NCI-H2081 (cell line): Measurements from ENCODE around the gene PIK3CB.
"Not testable (repeated sequence)": the region's sequence is repeated elsewhere in the genome, so short reads cannot be mapped to it uniquely, and the experiment has no call there.

ENCODE experiments used
- DNase-seq, 2 experiments: peaks; one replicate each; lab custom pipeline; 2025; lab: John Stamatoyannopoulos, UW

PIK3CB gene

DNA sequence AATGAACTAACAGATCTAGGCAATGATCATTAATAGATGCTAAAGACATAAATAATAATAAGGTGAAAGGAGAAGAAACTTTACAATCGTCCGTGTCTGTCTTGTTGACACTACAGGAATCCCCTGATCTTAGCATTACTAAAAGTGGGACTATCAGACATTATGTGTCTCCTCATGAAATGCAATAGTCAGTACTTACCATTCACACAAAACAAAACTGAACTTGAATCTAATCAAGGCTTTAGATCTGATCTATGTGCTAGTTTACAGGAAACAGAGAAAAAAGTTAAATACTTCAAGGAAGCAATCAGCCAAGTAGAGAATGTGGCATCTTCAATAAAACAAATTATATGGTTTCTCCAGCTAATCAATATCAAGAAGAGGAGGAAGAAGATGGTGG, 73.7 kb downstream of the PIK3CB start:
- DNase-seq = no peak

DNA sequence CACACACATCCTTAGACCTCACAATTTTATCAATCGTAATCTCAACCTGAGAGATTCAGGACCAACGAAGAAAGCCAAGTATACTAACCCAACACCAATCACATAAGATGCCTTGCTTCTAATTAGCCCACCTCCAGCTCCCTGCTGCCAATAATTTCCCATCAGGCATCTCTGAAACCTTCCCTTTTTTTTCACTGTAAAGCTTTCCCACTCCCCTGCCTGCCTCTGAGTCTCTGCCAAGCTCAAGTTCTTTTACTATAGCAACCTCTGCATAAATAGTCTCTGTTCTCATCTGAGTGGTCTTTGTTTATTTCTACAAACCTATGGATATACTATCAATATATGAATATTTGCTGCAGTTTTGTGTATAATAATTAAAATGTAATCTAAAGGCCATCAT, 86.5 kb downstream of the PIK3CB start:
- DNase-seq = peak in 1 of 2 experiments; percentile 23

DNA sequence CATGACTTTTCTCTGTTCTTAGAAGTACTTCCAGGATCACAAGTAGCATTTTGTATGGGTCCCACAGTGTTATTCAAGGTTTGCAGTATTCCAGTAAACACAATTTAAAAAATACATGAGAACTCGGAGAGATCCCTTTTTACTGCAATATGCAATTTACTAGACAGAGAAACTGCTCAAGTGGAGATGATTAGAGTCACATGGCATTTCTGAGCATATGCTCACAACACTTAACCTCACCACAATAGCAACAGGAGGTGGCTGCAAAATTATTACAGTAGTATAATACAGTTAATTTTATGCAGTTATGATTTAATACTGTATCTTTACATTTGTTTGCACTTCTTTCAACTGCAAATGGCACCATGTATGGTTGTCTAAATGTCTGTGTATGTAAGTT, 87.5 kb downstream of the PIK3CB start:
- peak in 1 of 2 experiments; percentile 40 for DNase-seq

DNA sequence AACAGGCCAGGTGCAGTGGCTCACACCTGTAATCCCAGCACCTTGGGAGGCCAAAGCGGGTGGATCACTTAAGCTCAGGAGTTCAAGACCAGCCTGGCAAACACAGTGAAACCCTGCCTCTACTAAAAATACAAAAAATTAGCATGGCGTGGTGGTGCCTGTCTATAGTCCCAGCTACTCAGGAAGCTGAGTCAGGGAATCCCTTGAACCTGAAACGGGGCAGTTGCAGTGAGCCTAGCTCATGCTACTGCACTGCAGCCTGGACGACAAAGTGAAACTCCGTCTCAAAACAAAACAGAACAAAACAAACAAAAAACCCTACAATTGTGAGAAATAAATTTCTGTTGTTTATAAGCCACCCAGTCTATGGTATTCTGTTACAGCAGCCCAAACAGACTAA, 94.7 kb downstream of the PIK3CB start:
- DNase-seq = no peak

DNA sequence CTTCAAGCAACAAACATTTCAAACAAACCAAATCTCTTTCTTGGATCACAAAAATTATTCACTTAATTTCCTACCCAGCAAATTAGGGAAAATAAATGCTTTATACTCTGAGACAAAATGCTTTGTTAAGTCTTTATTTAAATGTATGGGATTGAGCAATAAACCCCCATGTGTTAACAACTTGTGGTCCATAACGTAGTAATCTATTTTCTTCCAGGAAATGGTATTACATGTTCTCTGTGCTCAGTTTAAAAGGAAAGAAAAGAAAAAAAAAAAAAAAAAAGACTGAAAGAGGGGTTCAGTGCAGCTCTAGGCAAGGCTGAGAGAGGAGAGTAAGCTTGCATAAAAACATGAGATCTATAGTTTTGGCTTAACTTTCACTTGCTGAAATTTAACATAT, 102.3 kb downstream of the PIK3CB start:
- DNase-seq = no peak

DNA sequence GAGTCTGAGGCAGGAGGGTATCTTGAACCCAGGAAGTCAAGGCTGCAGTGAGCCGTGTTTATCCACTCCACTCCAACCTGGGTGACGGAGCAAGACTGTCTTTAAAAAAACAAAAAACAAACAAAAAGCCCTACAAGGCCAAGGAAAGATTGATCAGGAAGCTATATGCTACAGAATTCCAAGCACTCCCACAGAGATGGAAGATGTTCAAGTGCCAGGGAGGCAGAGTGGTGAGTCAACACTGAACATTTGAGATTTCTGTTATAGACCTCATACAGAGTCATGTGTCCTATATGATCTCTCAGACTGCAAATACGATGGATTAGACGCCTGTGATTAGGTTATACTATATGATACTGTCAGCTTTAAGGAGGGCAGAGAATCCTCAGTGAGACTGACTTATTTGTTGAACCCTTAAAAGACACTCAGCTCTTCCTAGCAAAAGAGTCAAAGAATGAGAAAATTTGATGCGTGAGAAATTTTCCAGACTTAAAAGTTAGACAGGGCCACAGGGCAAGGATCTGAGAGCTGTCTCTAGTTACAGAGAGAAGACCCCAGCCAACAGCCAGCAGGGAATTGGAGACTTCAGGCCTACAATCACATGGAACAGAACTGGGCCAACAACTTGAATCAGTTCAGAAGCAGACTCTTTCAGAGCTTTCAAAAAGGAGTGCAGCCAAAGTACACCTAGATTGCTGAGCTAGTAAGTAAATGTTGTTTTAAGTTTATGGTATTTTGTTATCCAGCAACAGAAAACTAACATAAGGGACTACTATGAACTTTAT, 107.6 kb downstream of the PIK3CB start:
- DNase-seq = no peak

DNA sequence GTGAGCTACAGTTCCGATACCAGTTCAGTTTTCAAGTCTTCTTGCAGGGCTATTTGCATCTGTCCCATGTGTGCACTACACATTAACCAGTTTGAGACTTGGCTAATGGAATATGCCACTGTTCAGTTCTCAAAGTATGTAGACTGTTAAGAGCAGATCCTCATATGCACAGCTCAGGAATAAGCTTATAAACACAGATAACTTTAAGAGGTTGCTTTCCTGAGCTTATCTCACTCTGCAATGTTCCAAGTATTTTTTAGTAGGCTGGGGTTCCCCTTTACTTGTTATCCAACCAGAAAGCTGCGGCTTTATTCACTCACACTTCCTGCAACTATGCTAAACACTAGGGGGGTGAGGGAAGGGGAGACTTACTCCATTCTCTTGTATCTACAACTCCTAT, 108.7 kb downstream of the PIK3CB start:
- not testable (repeated sequence) for DNase-seq

DNA sequence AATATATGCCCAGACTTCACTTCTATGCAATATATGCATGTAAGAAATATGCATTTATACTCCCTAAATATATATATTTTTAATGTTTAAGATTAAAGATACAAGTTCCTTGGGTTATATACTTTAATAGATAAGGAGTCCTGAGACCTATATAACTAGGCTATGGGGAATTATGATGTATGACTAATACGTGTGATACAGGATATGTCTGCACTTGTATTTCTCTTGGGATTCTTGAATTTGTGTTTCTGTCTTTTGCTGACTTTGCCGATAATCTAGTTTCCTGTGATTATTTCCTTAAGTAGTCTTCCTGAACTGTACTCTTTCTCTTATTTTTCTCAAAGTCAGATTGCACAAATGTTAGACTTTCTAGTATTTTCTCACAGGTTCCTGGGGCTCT, 109.6 kb downstream of the PIK3CB start:
- no peak for DNase-seq

DNA sequence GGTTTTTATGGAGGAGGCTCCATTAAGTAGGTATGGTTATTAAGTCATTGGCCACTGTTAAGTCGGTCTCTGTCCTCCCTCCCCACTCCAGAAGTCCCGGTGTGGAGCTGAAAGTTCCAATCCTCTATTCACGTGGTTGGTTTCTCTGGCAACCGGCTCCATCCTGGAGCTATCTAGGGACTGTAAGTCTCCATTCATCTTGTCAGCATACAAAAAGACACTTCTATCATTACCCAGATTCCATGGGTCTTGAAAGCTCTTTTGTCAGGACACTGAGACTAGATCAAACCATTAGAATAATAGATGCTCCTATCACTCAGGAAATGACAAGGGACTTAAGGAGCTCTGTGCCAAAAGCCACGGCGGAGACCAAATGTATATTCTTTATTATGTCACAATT, 110.3 kb downstream of the PIK3CB start:
- no peak for DNase-seq

DNA sequence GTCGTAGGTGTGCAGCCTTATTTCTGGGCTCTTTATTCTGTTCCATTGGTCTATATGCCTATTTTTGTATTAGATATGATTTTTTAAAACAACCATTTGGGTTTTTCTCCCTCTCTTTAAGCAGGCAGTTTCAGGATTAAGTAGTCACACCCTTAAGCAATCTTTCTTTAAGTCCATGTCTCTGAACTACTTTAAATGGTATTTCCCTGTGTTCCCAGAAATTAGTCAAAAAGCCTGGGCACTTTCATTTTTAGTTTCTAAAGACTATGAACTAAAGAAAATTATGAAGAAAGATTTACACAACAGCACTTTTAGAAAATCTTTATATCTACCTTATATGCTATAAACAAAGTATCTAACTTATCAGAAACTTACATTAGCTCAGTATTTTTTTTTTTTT, 115.9 kb downstream of the PIK3CB start:
- DNase-seq = no peak

DNA sequence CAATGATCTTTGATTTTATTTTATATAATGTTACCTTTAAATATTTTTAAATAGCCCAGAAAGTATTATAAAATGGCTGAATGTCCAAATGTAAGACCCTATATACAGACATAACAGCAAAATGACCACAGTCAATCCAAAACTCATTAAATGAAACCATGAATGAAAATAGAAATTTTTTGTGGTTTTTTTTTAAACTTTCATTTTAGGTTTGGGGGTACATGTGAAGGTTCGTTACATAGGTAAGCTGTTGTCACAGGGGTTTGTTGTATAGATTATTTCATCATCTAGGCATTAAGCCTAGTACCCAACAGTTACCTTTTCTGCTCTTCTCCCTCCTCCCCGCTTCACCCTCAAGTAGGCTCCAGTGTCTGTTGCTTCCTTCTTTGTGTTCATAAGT, 117.4 kb downstream of the PIK3CB start:
- no peak for DNase-seq

DNA sequence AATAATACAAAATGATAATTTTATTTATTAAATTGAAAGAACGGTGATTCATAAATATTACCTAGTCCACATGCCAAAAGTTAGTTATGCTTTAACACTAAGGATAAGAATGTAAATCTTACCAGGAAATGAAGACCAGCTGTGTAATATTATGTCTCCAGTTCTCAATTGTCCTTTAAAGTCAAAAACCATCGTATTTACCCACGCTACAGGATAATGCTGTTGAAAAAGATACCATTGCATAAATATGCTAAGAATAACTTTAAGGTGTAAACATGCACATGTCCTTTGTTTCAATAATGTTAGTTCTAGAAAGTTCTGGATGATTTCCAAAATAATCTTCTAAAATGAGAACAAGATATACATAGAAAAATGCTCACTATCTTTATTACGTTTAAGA, 122.6 kb downstream of the PIK3CB start:
- DNase-seq = no peak

DNA sequence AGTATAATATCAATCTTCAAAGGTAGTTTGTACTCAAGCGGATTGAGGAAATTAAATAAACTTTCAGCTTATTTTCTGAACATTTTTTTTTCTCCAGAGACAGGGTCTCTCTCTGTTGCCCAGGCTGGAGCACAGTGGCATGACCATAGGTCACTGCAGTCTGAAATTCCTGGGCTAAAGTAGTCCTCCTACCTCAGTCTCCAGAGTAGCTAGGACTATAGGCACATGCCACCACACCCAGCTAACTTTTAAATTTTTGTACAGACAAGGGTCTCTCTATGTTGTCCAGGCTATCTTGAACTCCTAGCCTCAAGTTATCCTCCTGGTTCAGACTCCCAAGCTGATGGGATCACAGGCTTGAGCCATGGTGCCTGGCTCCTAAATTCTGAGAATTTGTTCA, 129.1 kb downstream of the PIK3CB start:
- DNase-seq = no peak

DNA sequence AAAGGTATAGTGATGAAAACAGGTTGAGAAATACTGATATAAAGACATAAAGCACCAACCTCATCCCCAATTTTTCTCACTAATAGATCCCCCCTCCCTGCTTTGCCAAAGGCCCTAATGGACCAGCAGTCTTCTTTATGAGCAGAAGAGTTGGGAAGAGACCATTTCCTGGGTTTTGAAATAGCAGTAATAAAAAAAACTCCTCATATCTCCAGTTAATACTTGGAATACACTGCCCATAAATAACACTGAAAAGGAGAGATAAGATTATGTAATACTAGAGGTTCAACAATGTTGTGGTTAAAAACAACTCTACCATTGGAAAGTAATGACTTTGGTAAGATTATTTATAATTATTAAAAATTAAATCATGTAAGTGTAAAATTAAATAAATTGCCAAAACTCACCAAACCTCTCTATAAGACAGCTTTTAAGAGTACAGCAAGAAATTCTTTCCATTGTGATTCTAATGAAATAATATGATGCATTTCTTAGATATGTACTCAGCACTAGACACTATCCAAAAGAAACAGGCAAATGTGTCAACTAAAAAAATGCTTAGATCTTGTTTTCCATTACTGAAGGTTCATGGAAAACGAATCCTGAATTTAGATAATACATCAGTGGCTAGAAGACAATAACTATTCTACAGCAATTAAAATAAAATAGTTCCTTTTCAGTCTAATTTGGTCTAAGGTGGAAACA, 137.9 kb downstream of the PIK3CB start:
- DNase-seq = no peak

DNA sequence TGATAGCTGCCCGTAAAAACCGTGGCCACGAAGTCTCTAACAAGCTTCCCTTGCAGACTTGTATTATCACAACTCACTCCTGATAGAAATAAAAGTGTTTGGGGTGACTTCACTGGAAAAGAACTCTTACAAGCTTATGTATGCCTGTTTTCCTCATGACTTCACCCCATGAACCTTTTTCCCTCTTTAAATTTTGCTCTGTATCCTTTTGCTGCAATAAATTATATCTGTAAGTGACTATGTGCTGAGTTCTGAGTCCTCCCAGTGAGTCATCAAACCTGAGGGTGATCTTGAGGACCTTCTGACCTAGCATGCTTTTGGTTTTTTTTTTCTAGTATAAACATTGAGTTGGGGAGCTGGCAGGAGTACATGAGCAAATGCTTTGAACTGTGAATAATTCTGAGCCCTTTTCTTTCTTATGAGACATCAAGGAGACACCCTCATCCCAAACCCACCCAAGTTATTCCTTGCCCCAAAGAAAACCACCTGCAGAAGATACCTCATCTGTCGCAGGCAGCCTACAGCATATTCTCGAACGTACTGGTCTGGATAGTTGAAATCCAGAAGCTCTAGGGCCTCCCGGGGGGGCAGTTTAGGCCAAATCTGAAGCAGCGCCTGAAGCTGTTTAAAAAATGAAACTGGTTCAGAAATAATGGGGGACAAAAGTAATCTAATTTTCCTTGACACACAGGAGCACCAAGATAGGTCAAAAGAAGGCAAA, 140.3 kb downstream of the PIK3CB start:
- no peak for DNase-seq

DNA sequence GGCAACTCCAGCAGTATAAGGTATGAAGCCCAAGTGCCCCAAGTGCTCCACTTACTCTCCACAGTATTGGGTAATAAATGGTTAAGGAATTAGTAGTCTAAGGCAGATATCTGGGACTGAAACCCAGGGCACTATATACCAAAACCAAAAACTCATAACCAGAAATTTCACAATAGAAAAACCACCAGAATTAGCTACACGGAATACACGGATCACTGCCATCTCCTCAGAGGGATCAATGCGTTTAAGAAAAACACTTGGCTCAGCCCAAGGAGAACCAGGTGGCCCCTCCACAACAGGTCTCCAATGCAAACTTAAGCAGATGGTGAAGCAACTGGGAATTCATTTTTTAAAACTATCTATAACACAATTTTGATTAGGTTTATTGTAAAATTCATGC, 142.6 kb downstream of the PIK3CB start:
- DNase-seq = no peak

DNA sequence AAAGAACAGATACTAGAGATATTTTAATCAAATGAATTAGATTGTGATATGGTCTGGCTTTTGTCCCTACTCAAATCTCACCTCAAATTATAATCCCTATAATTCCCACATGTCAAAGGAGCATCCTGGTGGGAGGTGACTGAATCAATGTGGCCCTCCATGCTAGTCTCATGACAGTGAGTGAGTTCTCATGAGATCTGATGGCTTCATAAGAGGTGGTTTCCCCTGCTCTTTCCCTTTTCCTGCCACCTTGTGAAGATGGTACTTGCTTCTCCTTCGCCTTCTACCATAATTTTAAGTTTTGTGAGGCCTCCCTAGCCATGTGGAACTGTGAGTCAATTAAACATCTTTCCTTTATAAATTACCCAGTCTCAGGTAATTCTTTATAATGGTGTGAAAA, 143.4 kb downstream of the PIK3CB start:
- no peak for DNase-seq

DNA sequence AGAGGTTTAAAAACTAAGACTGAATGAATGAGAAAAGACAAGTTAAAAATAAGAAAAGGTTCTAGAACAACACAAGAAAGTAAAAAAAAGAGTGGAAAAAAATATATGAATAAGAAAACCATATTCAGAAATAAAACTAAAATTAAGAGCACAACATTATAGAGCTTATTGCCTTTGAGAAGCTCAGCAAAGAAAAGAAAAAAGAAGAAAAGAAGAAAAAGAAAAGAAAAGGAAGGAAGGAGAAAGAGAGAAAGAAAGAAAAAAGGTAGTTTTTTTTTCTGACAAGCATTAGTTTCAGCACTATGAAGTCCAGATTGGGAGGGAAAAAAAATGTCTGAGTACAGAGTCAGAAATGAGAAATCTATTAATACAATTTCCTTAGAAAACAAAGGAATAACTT, 144.7 kb downstream of the PIK3CB start:
- no peak for DNase-seq

DNA sequence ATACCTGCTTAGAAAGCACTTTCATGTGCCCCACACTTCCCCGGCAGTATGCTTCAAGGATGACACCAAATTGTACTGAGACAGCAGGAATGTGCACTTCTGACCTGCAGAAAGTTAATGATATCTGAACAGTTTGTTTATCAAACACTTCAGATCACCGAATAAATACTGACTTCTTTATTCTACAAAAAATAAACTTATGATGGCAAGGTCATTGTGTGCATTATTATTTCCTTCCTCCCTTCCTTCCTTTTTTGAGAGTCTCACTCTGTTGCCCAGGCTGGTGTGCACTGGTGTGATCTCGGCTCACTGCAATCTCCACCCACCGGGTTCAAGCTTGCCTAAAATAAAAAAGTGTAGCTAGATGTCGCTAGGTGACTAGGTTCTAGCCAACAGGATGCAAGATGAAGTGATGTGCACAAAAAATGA, 145.8 kb downstream of the PIK3CB start:
- no peak for DNase-seq

DNA sequence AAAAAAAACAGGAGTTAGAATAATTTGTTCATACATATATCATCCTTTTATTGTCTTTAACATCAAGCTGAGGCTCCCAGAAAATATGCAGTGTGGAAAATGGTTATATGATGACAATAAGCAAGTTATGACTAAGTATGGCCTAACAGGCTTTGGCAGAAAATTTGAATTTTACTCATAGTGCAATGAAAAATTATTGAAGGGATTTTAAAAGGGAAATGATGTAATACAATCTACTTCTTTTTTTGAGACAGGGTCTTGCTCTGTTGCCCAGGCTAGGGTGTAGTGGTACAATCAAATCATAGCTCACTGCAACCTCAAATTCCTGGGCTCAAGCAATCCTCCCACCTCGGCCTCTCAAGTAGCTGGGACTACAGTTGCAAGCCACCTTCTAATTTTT, 147.5 kb downstream of the PIK3CB start:
- no peak for DNase-seq

DNA sequence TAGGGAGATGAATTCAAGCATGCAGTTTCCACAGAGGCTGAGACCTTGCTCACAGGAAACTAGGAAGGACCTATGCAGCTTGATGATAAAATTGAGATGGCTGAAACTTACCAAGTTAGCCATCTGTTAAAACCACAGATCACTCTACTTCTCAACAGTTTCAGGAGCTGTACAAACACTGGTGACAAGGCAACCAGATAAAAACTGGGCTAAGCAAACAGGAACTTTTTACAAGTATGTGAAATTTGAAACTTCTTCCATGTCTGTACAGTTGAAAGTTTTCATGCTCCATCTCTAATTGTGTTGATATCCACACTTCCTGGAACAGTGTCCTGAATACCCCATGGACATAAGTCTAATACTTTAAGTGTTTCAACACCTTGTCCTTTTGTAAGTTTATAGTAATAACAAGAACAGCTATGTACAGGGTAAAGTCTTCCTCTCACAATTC, 147.9 kb downstream of the PIK3CB start:
- peak in 1 of 2 experiments; percentile 3 for DNase-seq

DNA sequence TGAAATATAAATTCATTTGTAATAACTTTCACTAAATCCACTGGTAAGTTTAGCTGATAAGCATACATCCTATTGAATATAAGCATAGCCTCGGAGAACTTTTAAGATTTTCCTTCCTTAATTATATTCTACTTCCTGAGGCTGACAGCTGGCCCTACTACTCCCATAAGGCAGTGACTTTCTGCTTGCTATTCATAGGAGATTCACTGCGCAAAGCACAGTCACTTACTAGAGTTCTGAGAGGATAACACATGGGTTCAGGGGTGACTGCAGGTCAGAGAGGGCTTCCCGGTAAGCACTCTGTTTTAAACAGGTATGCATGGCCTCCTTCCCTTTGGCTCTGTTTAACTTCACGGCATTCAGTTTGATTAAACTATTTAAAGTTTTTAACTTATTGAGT, 150.3 kb downstream of the PIK3CB start:
- no peak for DNase-seq

DNA sequence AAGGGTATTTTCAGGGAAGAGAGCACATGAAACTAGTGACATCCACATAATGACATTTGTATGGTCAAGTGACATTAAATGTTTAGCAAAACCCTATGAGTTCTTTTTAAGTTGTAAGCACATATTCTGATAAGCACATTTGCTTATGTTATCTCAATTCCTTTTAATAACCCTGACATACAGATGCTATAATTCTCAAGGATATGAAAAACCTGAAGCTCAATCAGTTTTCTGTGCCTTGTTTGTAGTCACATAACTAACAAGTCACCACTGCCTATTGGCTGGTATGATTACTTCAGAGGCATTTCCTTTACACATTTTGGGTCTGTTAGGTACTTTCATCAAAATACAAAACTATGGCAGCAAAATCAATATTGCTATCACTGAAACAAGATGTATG, 152.1 kb downstream of the PIK3CB start:
- no peak for DNase-seq
